Measurements from ENCODE around the gene RAPGEF3.

The RAPGEF3 gene

DNA sequence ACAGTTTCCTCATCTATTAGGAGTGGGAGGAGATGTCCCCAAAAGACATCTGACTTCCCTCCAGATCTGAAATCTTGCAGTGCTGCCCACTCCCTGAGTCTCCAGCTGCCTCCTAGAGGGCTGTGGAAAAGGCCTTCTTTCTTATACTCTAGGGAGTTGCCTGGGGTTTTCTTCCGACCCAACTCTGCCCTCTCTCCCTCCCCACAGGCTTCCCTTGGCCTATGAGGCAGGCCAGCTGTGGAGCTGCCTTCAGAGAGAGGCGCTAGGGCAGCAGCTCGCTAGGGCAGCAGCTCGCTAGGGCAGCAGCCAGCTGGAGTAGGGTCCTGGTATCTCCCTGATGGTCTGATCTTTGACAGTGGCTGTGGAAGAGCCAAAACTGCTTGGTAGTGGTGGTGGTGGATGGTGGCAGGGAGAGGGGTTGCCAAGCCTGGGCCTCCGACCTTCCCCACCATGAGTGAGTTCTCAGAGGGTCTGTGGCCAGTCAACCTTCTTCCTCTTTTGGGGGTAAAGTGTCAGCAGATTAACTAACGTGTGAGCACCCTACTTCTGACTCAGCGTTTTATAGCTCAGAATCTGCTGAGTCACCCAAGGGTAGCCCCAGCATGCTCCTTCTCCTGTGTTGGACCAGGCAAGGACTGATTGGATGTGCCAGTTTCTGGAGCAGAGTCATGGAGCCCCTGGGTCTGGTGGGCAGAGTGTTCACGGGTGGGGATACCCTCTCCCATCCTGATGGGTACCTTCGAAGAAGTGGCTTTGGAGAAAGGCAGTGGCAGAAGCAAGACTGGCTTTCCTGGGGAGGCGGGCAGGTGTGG, 16.6 kb upstream of the RAPGEF3 start:
- DNase-seq = no peak

DNA sequence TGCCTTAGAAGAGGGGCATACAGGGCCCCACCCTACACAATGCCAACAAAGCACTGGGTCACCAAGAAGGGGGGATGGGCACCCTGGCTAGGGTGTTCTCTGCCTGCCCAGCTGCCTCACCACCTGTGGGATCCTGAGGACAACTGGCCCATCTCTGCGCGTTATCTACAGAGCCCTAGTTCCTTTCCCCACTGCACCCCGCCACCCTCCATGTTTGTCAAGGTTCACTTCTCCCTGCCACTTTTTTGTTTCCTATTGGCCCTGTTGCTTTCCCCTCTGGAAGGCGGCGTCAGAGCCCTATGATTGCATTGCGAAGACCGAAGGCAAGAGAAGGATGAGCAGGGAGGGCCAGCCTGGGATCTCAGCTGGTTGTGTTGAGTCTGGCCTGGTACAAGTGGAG, 16.0 kb upstream of the RAPGEF3 start:
- no peak for DNase-seq

DNA sequence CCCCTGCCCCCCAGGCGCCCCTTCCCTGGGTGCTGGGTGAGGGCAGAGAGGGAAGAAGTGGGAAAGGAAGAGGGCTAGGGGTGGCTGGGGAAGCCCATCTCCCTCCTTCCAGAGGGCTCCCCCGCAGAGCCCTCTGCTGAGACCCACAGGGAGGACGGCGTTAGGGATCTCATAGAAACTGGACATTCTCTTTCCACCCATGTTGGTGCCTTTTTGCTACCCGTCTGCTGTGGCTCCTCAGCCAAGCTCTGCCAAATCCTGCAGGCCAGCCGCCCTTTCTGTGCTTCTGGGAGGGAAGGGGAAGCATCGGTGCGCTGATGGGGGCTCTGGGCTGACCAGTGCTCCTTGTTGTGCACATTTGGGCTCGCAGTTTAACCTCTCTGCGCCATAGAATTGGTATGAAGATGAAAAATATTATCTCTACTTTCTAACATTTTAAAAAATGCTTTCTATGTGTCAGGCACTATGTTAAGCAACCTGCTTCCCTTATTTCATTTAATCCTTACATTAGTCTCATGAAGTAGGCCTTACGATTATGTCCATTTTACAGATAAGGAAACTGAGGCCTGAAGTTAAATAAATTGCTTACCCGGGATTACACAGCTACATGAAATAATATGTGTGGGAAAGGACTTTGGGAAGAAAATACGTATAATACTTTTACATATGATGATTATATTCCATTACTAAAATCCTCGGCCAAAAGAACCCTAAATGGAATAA, 15.3 kb upstream of the RAPGEF3 start:
- no peak for DNase-seq

DNA sequence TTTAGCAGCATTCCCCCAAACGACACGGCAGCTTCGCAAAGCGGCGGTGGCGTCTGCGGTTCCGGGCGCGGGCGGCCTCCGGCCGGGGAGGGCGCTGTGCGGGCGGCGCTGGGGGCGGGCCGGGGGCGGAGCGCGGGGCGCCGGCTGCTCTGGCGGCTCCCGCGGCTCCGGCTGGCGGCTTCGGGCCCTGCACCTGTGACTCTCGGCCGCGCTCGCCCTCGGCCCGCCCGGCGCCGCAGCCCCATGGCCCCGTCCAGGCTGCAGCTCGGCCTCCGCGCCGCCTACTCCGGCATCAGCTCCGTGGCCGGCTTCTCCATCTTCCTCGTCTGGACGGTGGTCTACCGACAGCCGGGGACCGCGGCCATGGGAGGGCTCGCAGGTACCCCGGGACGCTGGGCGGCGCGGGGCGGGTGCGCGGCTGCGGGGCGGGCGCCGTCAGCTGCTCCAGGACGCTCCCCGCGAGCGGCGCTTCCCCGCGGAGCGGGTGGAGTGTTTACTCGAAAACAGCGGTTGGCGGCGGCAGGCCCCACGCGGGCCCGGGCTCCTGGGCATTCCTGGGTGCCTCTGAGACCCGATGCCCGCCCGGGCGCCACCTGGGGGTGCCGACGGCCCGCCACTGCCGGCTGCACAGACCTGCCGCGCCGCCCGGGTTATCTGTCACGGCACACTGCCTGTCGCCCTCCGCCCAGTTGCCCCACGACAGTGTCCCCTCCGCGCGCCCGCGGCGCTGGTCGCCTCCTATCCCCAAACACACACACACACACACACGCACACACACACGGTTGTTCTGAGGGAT, 14.6 kb upstream of the RAPGEF3 start, which contains the start of gene SLC48A1:
SLC48A1 (plus strand) TSS at position 177 of the 796 bp plus-strand sequence; CDS start at position 244, 67 bp downstream.
- DNase-seq = peak; percentile 65

DNA sequence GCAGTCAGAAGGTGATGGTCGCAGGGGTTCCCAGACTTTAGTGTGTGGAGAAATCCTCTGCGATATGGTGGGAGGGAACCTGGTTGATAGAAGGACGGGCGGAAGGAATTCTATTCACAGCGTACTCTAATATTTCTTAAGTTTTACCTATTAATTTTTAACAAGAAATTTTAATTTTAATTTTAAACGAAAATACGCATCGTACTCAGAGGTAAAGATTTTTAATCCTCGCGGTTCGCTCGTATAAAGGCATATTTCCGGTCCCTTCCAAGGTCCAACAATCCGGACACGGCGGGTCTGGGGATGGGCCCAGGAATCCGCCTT, 14.0 kb upstream of the RAPGEF3 start:
- no peak for DNase-seq

DNA sequence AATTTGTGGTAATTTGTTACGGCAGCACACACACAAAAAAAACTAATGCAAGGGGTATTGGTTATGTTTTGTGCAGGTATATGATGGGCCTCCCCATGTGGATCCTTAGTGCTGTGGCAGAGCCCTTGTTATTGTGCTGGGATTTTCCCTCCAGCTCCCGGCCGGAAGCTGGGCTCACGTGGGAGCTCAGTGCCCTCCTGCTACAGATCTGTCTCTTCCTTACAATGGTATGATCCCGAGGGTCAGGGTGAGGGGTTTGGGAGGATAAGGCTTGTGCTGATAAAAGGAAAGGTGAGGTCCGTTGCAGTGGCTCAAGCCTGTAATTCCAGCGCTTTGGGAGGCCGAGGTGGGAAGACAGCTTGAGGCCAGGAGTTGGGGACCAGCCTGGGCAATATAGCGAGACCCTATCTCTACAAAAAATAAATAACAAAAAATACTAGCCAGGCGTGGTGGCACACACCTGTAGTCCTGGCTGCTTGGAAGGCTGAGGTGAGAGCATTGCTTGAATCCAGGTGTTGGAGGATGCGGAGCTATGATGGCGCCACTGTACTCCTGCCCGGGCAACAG, 13.5 kb upstream of the RAPGEF3 start:
- DNase-seq = no peak

DNA sequence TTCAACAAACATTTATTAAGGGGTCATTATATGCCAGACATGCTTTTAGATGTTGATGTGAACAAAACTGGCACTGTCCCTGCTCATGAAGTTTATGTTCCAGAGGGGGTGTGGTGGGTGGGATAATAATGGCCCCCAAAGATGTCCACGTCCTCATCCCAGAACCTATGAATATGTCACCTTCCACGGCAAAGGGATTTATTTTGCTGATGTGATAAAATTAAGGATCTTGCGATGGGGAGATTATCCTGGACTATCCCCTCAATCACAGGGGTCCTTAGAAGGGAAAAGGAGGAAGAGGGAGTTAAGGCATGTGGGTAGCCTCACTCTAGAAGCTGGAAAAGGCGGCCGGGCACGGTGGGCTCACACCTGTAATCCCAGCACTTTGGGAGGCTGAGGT, 12.6 kb upstream of the RAPGEF3 start:
- DNase-seq = no peak

DNA sequence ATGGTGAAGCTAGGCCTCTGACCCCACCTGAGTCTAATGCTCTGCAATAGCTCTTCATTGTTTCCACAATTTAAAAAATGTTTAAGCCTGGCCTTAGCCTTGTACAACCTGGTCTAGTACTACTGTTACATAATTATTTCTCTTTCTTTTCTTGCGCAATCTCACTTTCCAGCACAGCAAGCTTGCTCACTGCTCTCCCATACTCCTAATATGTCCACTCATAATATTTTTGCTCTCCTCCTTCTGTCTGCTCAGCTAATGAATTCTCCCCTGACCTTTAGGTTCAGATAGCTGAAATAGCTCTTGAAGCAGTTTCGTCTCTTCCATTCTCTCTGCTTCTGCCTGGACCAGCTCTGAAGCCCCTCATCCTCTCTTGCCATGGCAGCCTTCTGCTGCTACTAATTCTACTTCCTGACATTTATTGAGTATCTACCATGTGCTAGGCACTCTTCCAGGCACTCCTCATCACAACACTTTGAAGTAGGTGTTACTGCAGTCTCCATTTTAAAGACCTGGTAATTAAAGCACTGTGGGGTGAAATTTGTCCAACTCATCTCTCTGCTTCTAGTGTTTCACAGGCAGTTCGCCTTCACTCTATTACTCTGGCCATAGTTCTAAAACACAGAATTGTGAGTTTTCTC, 11.5 kb upstream of the RAPGEF3 start:
- no peak for DNase-seq

DNA sequence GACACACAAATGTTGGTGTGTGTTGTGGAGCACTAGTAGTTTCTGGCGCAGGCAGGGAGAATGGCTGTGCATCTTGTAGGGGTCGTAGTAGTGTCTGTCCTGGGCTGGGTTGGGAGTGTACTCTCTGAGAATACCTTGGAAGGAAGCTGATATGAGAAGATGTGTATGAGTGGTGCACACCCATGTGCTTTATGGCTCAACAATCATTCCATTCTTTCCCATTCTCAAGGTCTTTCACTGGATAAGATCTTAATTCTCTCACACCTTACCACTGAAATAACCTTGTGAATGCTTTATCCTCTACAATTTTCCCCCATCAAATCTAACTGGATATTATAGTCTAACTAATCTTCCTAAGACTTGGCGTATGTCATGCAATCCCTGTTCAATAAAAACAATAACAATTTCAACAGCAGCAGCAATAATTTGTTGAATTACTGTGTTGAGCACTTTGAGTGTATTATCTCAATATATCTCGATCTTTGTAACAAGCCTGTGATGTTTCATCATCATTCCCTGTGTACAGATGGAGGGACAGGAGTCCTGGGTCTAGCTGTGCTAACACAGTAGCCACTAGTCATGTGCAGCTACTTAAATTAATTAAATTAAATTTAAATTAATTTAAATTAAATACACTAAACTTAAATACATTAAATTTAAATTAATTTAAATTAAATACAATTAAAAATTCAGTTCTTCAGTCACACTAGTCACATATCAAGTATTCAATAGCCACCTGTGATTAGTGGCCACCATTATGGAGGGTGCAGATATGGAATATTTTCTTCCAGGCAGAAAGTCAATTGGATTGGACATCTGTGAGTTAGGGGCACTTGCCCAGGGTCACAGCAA, 10.8 kb upstream of the RAPGEF3 start:
- DNase-seq = no peak

DNA sequence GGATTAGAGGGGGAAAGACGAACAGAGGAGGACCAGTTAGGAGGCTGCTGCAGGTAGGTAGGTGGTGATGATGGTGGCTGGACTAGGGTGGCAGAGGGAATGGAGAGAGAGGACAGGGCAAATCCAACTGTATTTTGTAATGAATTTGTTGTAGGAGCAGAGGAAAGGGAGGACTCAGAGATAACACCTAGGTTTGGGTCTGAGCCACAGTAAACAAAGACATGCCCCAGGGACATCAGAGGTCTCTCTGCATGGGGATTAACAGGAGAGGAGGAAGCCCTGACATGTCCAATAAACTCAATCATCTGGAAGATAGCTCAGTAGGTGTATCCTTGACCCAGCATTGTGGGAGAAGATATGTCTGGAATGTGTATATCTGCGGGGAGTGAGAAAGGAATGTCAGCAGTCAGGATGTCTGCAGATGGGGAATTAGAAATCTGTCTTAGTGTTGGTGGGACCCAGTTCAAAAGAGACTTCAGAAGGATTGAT, 9.7 kb upstream of the RAPGEF3 start:
- DNase-seq = no peak

DNA sequence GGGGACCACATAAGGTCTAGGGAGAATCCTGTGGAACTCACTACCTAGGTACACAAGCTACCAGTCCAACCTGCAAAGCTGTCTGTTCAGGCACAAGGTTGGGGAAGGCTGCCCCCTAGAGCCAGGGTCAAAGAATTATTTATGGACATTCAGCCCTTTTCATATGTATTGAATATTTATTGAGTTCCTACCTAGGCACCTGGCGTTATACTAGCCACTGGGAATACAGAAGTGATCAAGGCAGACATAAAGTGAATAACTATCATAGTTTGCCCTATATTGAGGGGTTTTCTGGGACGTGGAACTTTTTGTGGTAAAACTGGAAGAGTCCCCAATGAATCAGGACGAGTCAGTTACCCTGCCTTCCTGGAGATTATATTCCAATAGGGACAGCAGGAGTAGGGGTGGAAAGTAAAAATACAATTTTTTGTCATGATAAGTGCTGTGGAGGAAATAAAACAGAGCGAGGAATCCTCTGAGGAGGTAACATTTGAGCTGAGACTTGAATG, 8.6 kb upstream of the RAPGEF3 start:
- DNase-seq = peak; percentile 71

DNA sequence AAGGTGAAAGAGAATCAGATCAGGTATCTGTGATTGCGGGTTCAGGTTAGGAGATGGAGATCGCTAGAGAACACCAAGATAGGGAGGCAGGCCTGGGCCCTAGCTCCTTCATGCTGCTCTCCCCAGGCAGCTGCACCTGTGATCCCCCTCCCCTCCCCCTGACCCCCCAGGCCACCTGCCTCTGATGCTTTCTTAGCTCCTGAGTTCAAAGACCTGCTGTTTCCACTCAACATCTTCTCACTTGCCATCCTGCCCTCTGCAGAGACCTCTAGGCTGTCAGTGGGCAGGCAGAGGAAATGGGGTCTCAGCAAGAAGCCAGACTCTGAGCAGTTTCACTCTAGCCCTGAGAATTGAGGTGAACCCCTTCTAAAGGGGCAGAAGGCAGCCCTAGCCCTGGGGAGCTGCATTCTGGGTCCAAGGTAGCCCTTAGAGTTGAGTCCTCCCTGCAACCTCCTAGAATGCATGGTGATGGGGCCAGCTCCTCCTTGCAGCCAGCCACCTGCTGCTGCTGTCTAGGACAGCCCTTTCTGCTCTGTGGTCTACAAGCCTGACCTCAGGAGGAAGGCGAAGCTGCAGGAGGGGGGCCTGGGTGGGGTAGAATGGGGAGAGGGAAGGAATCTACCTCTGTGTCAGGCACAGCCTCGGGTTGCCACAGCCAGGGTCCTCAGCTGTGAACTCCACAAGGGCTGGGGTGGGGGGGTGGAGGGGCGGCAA, 8.0 kb upstream of the RAPGEF3 start:
- peak; percentile 22 for DNase-seq

DNA sequence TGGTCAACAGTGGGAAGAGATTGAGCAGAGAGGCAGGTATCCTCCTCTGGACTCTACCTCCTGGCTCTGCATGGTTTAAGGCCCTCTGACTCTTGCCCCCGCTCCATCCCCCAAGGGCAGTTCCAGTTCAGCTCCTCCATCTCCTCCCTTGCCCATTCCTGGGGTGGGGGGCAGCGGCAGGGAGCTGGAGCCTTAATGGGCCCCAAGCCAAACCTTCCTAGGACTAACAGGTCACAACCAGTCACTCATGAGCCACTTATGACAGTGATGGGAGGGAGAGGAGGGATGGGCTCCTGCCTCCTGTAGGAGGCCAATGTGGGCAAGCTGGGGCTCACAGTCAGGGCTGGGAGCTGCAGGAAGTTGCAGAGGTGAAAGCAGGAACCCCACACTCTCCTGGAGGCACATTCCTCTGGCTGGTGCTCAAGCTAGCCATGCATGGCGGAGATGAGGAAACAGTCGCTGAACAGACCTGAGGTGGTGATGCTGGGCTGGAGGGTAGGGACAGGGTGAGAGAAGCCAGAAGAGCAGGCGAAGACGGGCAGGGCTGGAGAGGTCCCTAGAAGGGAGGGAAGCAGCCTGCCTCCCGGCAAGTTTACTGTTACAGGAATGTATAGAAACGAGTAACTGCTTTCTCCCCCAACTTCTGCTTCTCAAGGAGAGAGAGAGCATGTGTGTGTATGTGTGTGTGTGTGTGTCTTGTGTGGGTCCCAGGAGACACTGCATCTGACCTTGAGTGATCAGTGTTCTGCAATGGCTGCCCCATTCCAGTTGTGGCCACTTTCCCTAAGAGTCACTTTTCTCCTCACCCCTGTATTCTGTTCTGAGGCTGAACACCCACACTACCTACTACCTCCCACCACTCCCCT, 5.0 kb upstream of the RAPGEF3 start:
- DNase-seq = no peak

DNA sequence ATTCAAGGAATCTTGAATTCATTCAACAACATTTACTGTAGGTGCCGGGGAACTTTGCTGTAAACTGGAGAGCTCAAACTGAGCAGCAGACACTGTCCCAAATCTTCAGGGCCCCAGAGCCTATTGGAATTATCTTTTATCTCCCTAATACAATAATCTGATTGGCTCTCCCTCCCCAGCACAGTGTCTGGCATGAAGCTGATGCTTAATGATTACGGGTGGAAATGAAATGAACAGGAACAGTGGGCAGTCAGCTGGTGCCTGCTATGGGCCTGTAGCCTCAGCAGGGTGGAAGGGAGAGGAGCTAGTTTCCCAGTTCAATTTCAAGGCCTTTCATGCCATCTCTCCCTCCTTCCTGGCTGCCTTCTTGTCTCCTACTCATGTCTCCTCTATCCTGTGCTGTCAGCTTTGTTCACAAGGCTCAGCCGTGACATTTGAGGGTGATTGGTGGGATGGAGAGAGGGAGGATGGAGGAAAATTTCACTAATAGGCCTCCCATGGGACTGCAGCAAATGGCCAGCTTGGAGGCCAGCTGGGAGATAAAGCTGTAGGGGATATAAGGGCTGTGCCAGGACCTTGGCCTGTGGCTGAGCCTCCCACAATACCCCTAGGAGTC, 4.3 kb upstream of the RAPGEF3 start:
- no peak for DNase-seq

DNA sequence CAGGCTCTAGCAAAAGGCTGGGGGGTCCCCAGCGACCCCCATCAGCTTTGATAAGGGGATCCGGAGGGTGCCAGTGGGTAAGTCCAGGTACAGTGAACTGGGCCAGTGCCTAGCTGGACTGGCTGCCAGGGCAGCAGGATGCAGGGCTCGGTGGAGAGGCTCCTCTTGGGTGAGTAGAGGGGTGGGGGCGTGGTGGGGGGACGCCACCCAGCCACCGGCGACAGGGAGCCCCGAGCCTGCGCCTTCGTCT, 171 bp downstream of the RAPGEF3 start:
- no peak for DNase-seq

DNA sequence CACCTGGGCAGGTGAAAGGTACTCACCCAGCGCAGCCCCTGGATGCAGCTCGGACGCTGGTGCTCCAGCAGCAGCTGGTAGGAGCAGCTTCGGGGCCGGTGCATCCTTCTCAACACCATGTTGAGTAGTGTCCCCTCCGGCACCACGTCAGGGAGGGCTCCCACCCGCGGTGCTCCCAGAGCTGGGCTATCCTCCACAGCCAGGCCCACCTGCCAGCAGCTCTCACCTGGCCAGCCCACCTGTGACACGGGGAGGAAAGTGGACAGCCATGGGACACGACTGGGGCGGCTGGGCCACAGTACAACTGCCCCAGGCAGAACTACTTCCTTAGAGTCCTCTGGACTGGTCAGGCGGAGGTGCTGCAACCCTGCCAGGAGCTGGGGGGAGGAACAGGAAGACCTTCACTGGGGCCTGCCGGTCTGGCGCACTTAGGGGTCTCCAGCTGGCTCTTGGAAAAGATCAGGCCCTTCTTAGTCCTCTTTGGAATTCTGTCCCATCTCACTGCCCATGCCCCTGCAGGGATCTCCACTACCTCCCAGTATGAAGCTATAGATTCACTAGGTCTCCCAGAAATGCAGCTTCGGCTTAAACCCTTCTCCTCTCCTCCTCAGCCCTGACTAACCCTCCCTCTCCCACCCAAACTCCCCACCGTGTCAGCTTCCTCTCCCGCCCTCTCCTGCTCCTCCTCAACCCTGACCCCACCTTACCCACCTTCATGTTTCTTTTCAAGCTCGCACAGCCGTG, 668 bp downstream of the RAPGEF3 start:
- DNase-seq = no peak

DNA sequence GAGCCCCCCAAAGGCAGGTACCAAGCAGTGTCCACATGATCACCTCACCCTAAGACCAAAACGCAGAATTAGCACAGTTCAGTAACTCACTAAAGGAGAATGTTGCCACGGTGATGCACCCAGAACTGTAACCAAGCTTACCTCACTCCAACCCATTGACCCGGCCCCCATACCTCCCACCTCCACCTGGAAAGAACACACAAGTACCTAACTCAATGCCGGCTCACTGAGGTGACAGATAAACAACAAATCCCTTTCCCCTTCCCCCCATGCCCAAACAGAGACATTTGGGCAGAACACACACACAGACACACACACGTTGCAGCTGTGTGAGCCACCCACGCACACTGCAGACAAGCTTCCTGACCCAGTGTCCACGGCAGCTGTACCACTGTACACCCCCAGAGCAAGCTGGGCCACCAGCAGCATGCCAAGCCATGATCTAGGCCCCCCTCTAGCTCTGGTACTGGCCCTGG, 1.3 kb downstream of the RAPGEF3 start:
- no peak for DNase-seq
